Measurements from ENCODE around the gene TBC1D9. TPM values are rescaled to one million over a fixed set of nuclear protein-coding genes. Genes with fewer than 3 reads are reported as not detected.

Gene TBC1D9
- total and polyA plus RNA-seq, 2 of the 13 experiments (the other 11 are each of a cell fraction or from before 2014, with no cell fraction given) = 11.9 to 12.2 TPM

DNA sequence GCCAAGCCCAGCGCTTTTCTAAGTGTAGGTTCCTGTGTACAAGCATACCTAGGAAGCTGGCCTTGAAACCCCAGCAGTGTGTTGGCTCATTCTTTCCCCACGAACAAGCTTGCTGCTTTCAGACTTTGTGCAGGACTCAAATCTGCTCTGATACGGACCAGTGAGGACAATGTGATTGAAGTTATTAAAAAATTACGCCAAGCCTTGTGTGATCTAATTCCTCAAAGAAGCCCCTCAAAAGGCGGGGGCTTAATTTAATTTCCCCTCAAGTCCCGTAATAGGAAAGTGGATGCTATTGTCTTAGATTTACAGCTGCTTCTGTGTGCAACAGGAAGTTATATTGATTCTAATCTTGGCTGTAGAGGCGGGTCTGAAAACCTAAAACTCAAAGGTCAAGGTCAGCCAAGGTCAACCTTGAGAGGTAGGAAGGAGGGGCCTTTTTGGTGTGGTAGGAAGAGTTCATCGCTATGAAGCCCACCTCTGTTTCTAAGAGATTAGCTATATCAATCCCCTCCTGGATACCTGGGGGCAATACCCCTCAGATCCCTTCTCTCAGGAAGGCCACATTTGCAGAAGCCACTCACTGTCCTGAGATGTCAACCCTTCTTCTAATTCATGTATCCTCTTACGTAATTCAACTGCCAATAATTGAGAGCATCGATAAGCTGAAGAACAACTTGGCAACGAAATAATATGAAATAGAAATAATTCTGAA is 45.1 kb downstream of the TBC1D9 start (continued):
- no peak for TF ChIP-seq ZNF713 (CRISPR knock-in tag; IDR thresholded peaks at IDR 0.05)
- TF ChIP-seq SNAPC2 (CRISPR knock-in tag; IDR thresholded peaks at IDR 0.05) = peak; percentile 34; the same call in 1 of the 2 replicates
- TF ChIP-seq ELF4 (CRISPR knock-in tag; IDR thresholded peaks at IDR 0.05; ENCODE audit: borderline replicate concordance) = no peak
- no peak for TF ChIP-seq SOX6 (IDR thresholded peaks at IDR 0.05)
- TF ChIP-seq SOX6 (CRISPR knock-in tag; IDR thresholded peaks at IDR 0.05) = peak; percentile 78
- TF ChIP-seq SOX13 (IDR thresholded peaks at IDR 0.05) = no peak
- peak in 1 of 2 experiments; percentile 57; a peak in 2 of 4 replicates for TF ChIP-seq SOX13 (CRISPR knock-in tag; conservative IDR thresholded peaks at IDR 0.05 in 1 of 2, IDR thresholded peaks at IDR 0.05 in 1 of 2)
- TF ChIP-seq, protein P1, sequence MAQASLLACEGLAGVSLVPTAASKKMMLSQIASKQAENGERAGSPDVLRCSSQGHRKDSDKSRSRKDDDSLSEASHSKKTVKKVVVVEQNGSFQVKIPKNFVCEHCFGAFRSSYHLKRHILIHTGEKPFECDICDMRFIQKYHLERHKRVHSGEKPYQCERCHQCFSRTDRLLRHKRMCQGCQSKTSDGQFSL (CRISPR knock-in tag; IDR thresholded peaks at IDR 0.05) = peak; percentile 24; the same call in 1 of the 2 replicates
- no peak for TF ChIP-seq ZC3H4 (CRISPR knock-in tag; IDR thresholded peaks at IDR 0.05; ENCODE audit: borderline replicate concordance)
- peak; percentile 54 for TF ChIP-seq CEBPG (CRISPR knock-in tag; IDR thresholded peaks at IDR 0.05)
- no peak for TF ChIP-seq PAX8 (CRISPR knock-in tag; IDR thresholded peaks at IDR 0.05; ENCODE audit: borderline replicate concordance)
- no peak for TF ChIP-seq DMAP1 (CRISPR knock-in tag; IDR thresholded peaks at IDR 0.05)
- TF ChIP-seq, protein P2, sequence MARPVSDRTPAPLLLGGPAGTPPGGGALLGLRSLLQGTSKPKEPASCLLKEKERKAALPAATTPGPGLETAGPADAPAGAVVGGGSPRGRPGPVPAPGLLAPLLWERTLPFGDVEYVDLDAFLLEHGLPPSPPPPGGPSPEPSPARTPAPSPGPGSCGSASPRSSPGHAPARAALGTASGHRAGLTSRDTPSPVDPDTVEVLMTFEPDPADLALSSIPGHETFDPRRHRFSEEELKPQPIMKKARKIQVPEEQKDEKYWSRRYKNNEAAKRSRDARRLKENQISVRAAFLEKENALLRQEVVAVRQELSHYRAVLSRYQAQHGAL (CRISPR knock-in tag; IDR thresholded peaks at IDR 0.05; ENCODE audit: not compliant biosample characterization) = peak; percentile 59
- TF ChIP-seq ZFP90 (CRISPR knock-in tag; IDR thresholded peaks at IDR 0.05; ENCODE audit: borderline replicate concordance) = no peak
- TF ChIP-seq, protein P3, sequence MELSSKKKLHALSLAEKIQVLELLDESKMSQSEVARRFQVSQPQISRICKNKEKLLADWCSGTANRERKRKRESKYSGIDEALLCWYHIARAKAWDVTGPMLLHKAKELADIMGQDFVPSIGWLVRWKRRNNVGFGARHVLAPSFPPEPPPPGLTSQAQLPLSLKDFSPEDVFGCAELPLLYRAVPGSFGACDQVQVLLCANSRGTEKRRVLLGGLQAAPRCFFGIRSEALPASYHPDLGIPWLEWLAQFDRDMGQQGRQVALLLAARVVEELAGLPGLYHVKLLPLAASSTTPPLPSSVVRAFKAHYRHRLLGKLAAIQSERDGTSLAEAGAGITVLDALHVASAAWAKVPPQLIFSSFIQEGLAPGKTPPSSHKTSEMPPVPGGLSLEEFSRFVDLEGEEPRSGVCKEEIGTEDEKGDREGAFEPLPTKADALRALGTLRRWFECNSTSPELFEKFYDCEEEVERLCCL (CRISPR knock-in tag; IDR thresholded peaks at IDR 0.05; ENCODE audit: borderline replicate concordance) = no peak
- 0 out of 4 replicates have a peak, but pooled peaks of 1 of the 2 experiments have one; percentile 27 for TF ChIP-seq KLF16 (CRISPR knock-in tag; IDR thresholded peaks at IDR 0.05)
- TF ChIP-seq ZNF383 (CRISPR knock-in tag; IDR thresholded peaks at IDR 0.05; ENCODE audit: borderline replicate concordance) = no peak
- peak; percentile 51 for TF ChIP-seq BCL6 (CRISPR knock-in tag; IDR thresholded peaks at IDR 0.05)
- no peak for TF ChIP-seq ZNF878 (CRISPR knock-in tag; IDR thresholded peaks at IDR 0.05)
- TF ChIP-seq ELF3 (CRISPR knock-in tag; IDR thresholded peaks at IDR 0.05) = peak; percentile 43; the same call in 1 of the 2 replicates
- TF ChIP-seq ZMYM4 (CRISPR knock-in tag; IDR thresholded peaks at IDR 0.05) = peak; percentile 19; the same call in 1 of the 2 replicates
- no peak for TF ChIP-seq ZKSCAN5 (CRISPR knock-in tag; IDR thresholded peaks at IDR 0.05)
- TF ChIP-seq, protein P4, sequence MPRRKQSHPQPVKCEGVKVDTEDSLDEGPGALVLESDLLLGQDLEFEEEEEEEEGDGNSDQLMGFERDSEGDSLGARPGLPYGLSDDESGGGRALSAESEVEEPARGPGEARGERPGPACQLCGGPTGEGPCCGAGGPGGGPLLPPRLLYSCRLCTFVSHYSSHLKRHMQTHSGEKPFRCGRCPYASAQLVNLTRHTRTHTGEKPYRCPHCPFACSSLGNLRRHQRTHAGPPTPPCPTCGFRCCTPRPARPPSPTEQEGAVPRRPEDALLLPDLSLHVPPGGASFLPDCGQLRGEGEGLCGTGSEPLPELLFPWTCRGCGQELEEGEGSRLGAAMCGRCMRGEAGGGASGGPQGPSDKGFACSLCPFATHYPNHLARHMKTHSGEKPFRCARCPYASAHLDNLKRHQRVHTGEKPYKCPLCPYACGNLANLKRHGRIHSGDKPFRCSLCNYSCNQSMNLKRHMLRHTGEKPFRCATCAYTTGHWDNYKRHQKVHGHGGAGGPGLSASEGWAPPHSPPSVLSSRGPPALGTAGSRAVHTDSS (CRISPR knock-in tag; conservative IDR thresholded peaks at IDR 0.05) = no peak
- TF ChIP-seq KLF6 (CRISPR knock-in tag; IDR thresholded peaks at IDR 0.05) = no peak

All from HepG2 (cell line).